ENCODE measurements around the gene HLCS. TPM values are rescaled to one million over a fixed set of nuclear protein-coding genes. Genes with fewer than 3 reads are reported as not detected.

The HLCS gene
- total RNA-seq, 3 donors from 2014 or later (not counting 1 experiment from before 2014, with no cell fraction given), result 28.4 to 36.0 (median 33.0) TPM

GRCh38 chr21:36994501-36995158 is 28.2 kb upstream of the HLCS start:
- Histone ChIP-seq H3K27ac (ENCODE audit: low read length) (no peak overlapping the region), H3K4me3 (ENCODE audit: low read length) (no peak overlapping the region), H3K4me1 (ENCODE audit: control insufficient read depth, insufficient read depth, low read length) (peaks cover 12% of the 10 kb centered on the region), H3K36me3 (ENCODE audit: control insufficient read depth, insufficient read depth, low read length) (no peaks in the 10 kb centered on the region), H3K27me3 (ENCODE audit: control insufficient read depth, insufficient read depth, low read length) (no peaks in the 10 kb centered on the region), H3K9me3 (ENCODE audit: control insufficient read depth, insufficient read depth, low read length) (no peaks in the 10 kb centered on the region)
- ATAC-seq (no peak), DNase-seq (peak in 1 of 2 donors; percentile 60)
- Mint-ChIP-seq H3K27me3 (ENCODE audit: low read depth in 2 of 2) (no peaks in the 10 kb centered on the region), H3K9me3 (no peaks in the 10 kb centered on the region), H3K27ac (no peak overlapping the region), H3K4me3 (peak overlapping the region; percentile 40), H3K36me3 (no peaks in the 10 kb centered on the region), H3K4me1 (peaks cover 5 to 7% of the 10 kb centered on the region in 2 donors)
- intact Hi-C loops (cut with micrococcal nuclease), result no loop called here
- TF ChIP-seq CTCF (IDR thresholded peaks at IDR 0.05), result no peak
- 34% methylated on average over 38 of the region's 38 CpGs for WGBS (ENCODE audit: insufficient coverage)

- no peak for DNase-seq
- Mint-ChIP-seq H3K27me3 (ENCODE audit: low read depth in 2 of 2) (no peaks in the 10 kb centered on the region), H3K36me3 (no peaks in the 10 kb centered on the region), H3K9me3 (no peaks in the 10 kb centered on the region), H3K27ac (no peak overlapping the region), H3K4me3 (no peak overlapping the region), H3K4me1 (peaks cover 10 to 11% of the 10 kb centered on the region in 2 donors)
- Histone ChIP-seq H3K4me1 (ENCODE audit: control insufficient read depth, insufficient read depth, low read length) (peaks cover 18% of the 10 kb centered on the region), H3K27me3 (ENCODE audit: control insufficient read depth, insufficient read depth, low read length) (no peaks in the 10 kb centered on the region), H3K4me3 (ENCODE audit: low read length) (no peak overlapping the region), H3K27ac (ENCODE audit: low read length) (no peak overlapping the region), H3K9me3 (ENCODE audit: control insufficient read depth, insufficient read depth, low read length) (no peaks in the 10 kb centered on the region), H3K36me3 (ENCODE audit: control insufficient read depth, insufficient read depth, low read length) (no peaks in the 10 kb centered on the region)
- WGBS (ENCODE audit: insufficient coverage), result 93% methylated on average over 7 of the region's 7 CpGs
- intact Hi-C loops (cut with micrococcal nuclease), result no loop called here
- no peak for TF ChIP-seq CTCF (IDR thresholded peaks at IDR 0.05)
- no peak for ATAC-seq
These were observed 26.2 kb upstream of the HLCS start for GRCh38 chr21:36992671-36993070.

GRCh38 chr21:36990508-36991205 is 24.2 kb upstream of the HLCS start:
- H3K4me3 Mint-ChIP-seq, result peak overlapping the region; percentile 88
- Histone ChIP-seq H3K9me3 (ENCODE audit: control insufficient read depth, insufficient read depth, low read length) (no peaks in the 10 kb centered on the region), H3K27ac (ENCODE audit: low read length) (peak overlapping the region; percentile 44), H3K4me3 (ENCODE audit: low read length) (no peak overlapping the region), H3K4me1 (ENCODE audit: control insufficient read depth, insufficient read depth, low read length) (peaks cover 18% of the 10 kb centered on the region), H3K27me3 (ENCODE audit: control insufficient read depth, insufficient read depth, low read length) (no peaks in the 10 kb centered on the region), H3K36me3 (ENCODE audit: control insufficient read depth, insufficient read depth, low read length) (no peaks in the 10 kb centered on the region)
- peaks cover 10 to 11% of the 10 kb centered on the region in 2 donors for H3K4me1 Mint-ChIP-seq
- peak overlapping the region; percentile 87 to 94 for H3K27ac Mint-ChIP-seq
- H3K27me3 Mint-ChIP-seq (ENCODE audit: low read depth in 2 of 2), result no peaks in the 10 kb centered on the region
- ATAC-seq (no peak), DNase-seq (no peak)
- 80% methylated on average over 19 of the region's 21 CpGs for WGBS (ENCODE audit: insufficient coverage)
- no peaks in the 10 kb centered on the region for H3K36me3 Mint-ChIP-seq
- intact Hi-C loops (cut with micrococcal nuclease), result no loop called here
- TF ChIP-seq CTCF (IDR thresholded peaks at IDR 0.05), result no peak
- no peaks in the 10 kb centered on the region for H3K9me3 Mint-ChIP-seq
